H1 (cell line): Measurements from ENCODE around the gene PDZD2. TPM values are rescaled to one million over a fixed set of nuclear protein-coding genes. Genes with fewer than 3 reads are reported as not detected.

Experiments
- CTCF ChIA-PET: fragments of 300-600 bp; sonication (Branson Sonifier 250); formaldehyde crosslinking; loops from one replicate; lab custom pipeline; 2021; ENCODE audit not compliant: partially characterized antibody; lab: Charles Lee
- POLR2A ChIA-PET: fragments of 300-600 bp; sonication (Branson Sonifier 250); formaldehyde crosslinking; loops from one replicate; lab custom pipeline; 2021; ENCODE audit warnings: inconsistent platforms; ENCODE audit not compliant: partially characterized antibody; lab: Charles Lee
- DNase-seq, 2 experiments: peaks; one replicate each; pipeline versions ENCODE4 v3.0.0 to v3.0.0-alpha.2; 2010 to 2022; ENCODE audit warnings: low spot score in 2 of 2, low read depth in 1 of 2, mixed read lengths in 1 of 2
- FAIRE-seq: peaks from 2 replicates; lab custom pipeline; 2011; peaks lifted over from hg19 to GRCh38; lab: Jason Lieb, UNC
- H2AFZ ChIP-seq: 2 replicates; pipeline ENCODE4 v1.8.1; 2012; ENCODE audit warnings: low read length, inconsistent platforms
- H2AK5ac ChIP-seq: 2 replicates; pipeline ENCODE4 v1.6.1; 2013; ENCODE audit warnings: low read depth, low read length
- H2BK120ac ChIP-seq: replicated peaks from 2 replicates; pipeline ENCODE3; 2013; ENCODE audit warnings: low read depth, low read length, inconsistent platforms
- H2BK12ac ChIP-seq: 2 replicates; pipeline ENCODE4 v1.6.1; 2013; ENCODE audit warnings: low read depth, low read length
- H2BK15ac ChIP-seq: 2 replicates; pipeline ENCODE4 v1.6.1; 2013; ENCODE audit warnings: low read length
- H2BK20ac ChIP-seq: 2 replicates; pipeline ENCODE4 v1.6.1; 2013; ENCODE audit warnings: low read length
- H2BK5ac ChIP-seq: 2 replicates; pipeline ENCODE4 v1.6.1; 2013; ENCODE audit warnings: low read depth, low read length
- H3K14ac ChIP-seq: 2 replicates; pipeline ENCODE4 v1.6.1; 2013; ENCODE audit warnings: inconsistent platforms; ENCODE audit not compliant: insufficient read length
- H3K18ac ChIP-seq: 2 replicates; pipeline ENCODE4 v1.6.1; 2013; ENCODE audit warnings: low read length; ENCODE audit errors: extremely low read depth
- H3K23ac ChIP-seq: 2 replicates; pipeline ENCODE4 v1.6.1; 2013; ENCODE audit warnings: inconsistent platforms; ENCODE audit not compliant: insufficient read length
- H3K23me2 ChIP-seq: 2 replicates; pipeline ENCODE4 v1.6.1; 2013; ENCODE audit warnings: low read depth, low read length
- H3K27ac ChIP-seq: 2 replicates; pipeline ENCODE4 v1.6.1; 2011; ENCODE audit warnings: low read depth, low read length, inconsistent platforms
- H3K27me3 ChIP-seq, 4 experiments: replicated peaks in 1 of 4; 1 replicate in 1 of 4; 2 replicates in 3 of 4; pipeline versions ENCODE4 v1.6.1 to v1.8.1; 2011 to 2013; ENCODE audit warnings: low read length in 3 of 4, mild to moderate bottlenecking in 3 of 4, inconsistent platforms in 2 of 4, mixed read lengths in 2 of 4, moderate library complexity in 1 of 4; ENCODE audit not compliant: control insufficient read depth in 3 of 4, insufficient read depth in 3 of 4; ENCODE audit errors: extremely low read depth in 1 of 4
- H3K36me3 ChIP-seq, 4 experiments: 2 replicates each; pipeline versions ENCODE4 v1.6.1 to v1.8.1; 2011 to 2013; ENCODE audit warnings: mild to moderate bottlenecking in 4 of 4, low read length in 3 of 4, moderate library complexity in 2 of 4, control low read depth in 1 of 4, inconsistent platforms in 1 of 4; ENCODE audit not compliant: insufficient read depth in 4 of 4, control insufficient read depth in 2 of 4
- H3K4ac ChIP-seq: replicated peaks from 2 replicates; pipeline ENCODE3; 2013; ENCODE audit warnings: low read length, low read depth, mixed read lengths, inconsistent platforms; ENCODE audit not compliant: insufficient read length
- H3K4me1 ChIP-seq, 4 experiments: replicated peaks in 1 of 4; 1 replicate in 1 of 4; 2 replicates in 3 of 4; pipeline versions ENCODE4 v1.6.1 to v1.8.1; 2011 to 2013; ENCODE audit warnings: low read length in 3 of 4, inconsistent platforms in 2 of 4, mixed read lengths in 1 of 4; ENCODE audit not compliant: insufficient read depth in 4 of 4, control insufficient read depth in 3 of 4
- H3K4me2 ChIP-seq, 2 experiments: 2 replicates each; pipeline versions ENCODE4 v1.6.1 to v1.8.1; 2011 to 2013; ENCODE audit warnings: low read depth in 2 of 2, low read length in 2 of 2, control low read depth in 1 of 2, inconsistent platforms in 1 of 2, mild to moderate bottlenecking in 1 of 2; ENCODE audit not compliant: insufficient read depth in 1 of 2
- H3K4me3 ChIP-seq, 4 experiments: fragments of 200-600, 300-600 bp in 1 of 4; sonication (generic), shearing (Covaris generic), sonication (Bioruptor Twin) in 1 of 4; 2 replicates each; pipeline versions ENCODE4 v1.5.1 to v1.8.1; 2011 to 2016; ENCODE audit warnings: low read length in 4 of 4, low read depth in 3 of 4, control low read depth in 2 of 4, inconsistent platforms in 2 of 4, mild to moderate bottlenecking in 2 of 4, mixed read lengths in 1 of 4, moderate library complexity in 1 of 4; ENCODE audit not compliant: insufficient read depth in 2 of 4; ENCODE audit errors: extremely low read depth in 1 of 4
- H3K56ac ChIP-seq: replicated peaks from 2 replicates; pipeline ENCODE3; 2013; ENCODE audit warnings: low read depth, mild to moderate bottlenecking, mixed read lengths, low read length, inconsistent platforms; ENCODE audit not compliant: insufficient read length
- H3K79me1 ChIP-seq: 2 replicates; pipeline ENCODE4 v1.6.1; 2013; ENCODE audit warnings: low read depth, low read length, control low read depth
- H3K79me2 ChIP-seq, 2 experiments: 2 replicates each; pipeline versions ENCODE4 v1.6.1 to v1.8.1; 2012 to 2013; ENCODE audit warnings: low read length in 2 of 2, mild to moderate bottlenecking in 2 of 2, inconsistent platforms in 1 of 2; ENCODE audit not compliant: insufficient read depth in 2 of 2, control insufficient read depth in 1 of 2
- H3K9ac ChIP-seq, 4 experiments: replicated peaks in 1 of 4; 1 replicate in 1 of 4; 2 replicates in 3 of 4; pipeline versions ENCODE4 v1.6.1 to v1.8.1; 2011 to 2013; ENCODE audit warnings: low read depth in 3 of 4, low read length in 3 of 4, control low read depth in 2 of 4, mild to moderate bottlenecking in 2 of 4, moderate library complexity in 2 of 4, inconsistent platforms in 1 of 4; ENCODE audit errors: extremely low read depth in 1 of 4
- H3K9me3 ChIP-seq, 2 experiments: 2 replicates each; pipeline versions ENCODE4 v1.6.1 to v1.8.1; 2012 to 2013; ENCODE audit warnings: mild to moderate bottlenecking in 2 of 2, moderate library complexity in 2 of 2, control low read depth in 1 of 2, inconsistent platforms in 1 of 2, low read depth in 1 of 2, low read length in 1 of 2, mixed read lengths in 1 of 2; ENCODE audit not compliant: insufficient read depth in 2 of 2
- H4K20me1 ChIP-seq, 2 experiments: replicated peaks in 1 of 2; 2 replicates each; pipeline versions ENCODE3 to v1.8.1; 2011 to 2013; ENCODE audit warnings: inconsistent platforms in 2 of 2, low read length in 2 of 2, mild to moderate bottlenecking in 1 of 2; ENCODE audit not compliant: insufficient read depth in 2 of 2, control insufficient read depth in 1 of 2
- H4K5ac ChIP-seq: 2 replicates; pipeline ENCODE4 v1.6.1; 2013; ENCODE audit warnings: low read length, low read depth, mixed read lengths, inconsistent platforms; ENCODE audit not compliant: insufficient read length
- H4K8ac ChIP-seq: 2 replicates; pipeline ENCODE4 v1.8.0; 2013; ENCODE audit warnings: mild to moderate bottlenecking, moderate library complexity, low read length, inconsistent platforms; ENCODE audit not compliant: insufficient read depth; ENCODE audit errors: extremely low read depth
- H4K91ac ChIP-seq: replicated peaks from 2 replicates; pipeline ENCODE3; 2013; ENCODE audit warnings: low read length, mixed read lengths, inconsistent platforms; ENCODE audit not compliant: insufficient read length
- SIX5 ChIP-seq: IDR thresholded peaks from 2 replicates; pipeline ENCODE4 v1.6.1; 2011; ENCODE audit warnings: mild to moderate bottlenecking, low read depth, low read length
- WGBS, 2 experiments: shearing (Covaris generic) in 1 of 2; methylation state at CpG; one replicate each; pipeline versions ENCODE4 v1.1.6 to v1.1.7; 2013 to 2015; ENCODE audit warnings: low lambda C conversion rate in 2 of 2, mixed read lengths in 2 of 2, inconsistent platforms in 1 of 2, low coverage in 1 of 2, missing lambda C conversion rate in 1 of 2; ENCODE audit not compliant: insufficient replicate concordance in 2 of 2, insufficient coverage in 1 of 2, insufficient read length in 1 of 2; ENCODE audit errors: extremely low coverage in 1 of 2, missing lambda C conversion rate in 1 of 2; 5-methylcytosine and 5-hydroxymethylcytosine counted together
- polyA plus RNA-seq, 7 experiments: library from polyadenylated mRNA; depleted of rRNA in 3 of 7; stranded (reverse) in 5 of 7; unstranded in 2 of 7; fragments of >200 nt in 5 of 7; fragments of 200-250 nt in 2 of 7; gene quantifications; 1 replicate in 5 of 7; 2 replicates in 1 of 7; 4 replicates in 1 of 7; pipeline versions ENCODE4 v1.2.1 to v1.2.3, GENCODE V29; 2011 to 2013; ENCODE audit warnings: missing spikeins in 2 of 7, mixed read lengths in 2 of 7
- total RNA-seq: library from RNA; stranded (reverse); fragmentation: NEBNext Ultra II Directional; extraction: Animal tissue kit (Norgen Biotek cat#: 25700); gene quantifications from 2 replicates; pipeline ENCODE4 v1.2.1, GENCODE V29; 2021
- TF ChIP-seq, protein P1 (sequence below), 3 experiments: IDR thresholded peaks; 1 replicate in 2 of 3; 2 replicates in 1 of 3; pipeline versions ENCODE4 v1.5.1 to v1.6.1; 2011; ENCODE audit warnings: low read length in 3 of 3, mild to moderate bottlenecking in 3 of 3, inconsistent platforms in 2 of 3, low read depth in 1 of 3, moderate library complexity in 1 of 3; ENCODE audit not compliant: insufficient read depth in 1 of 3; ENCODE audit errors: control extremely low read depth in 1 of 3

The PDZD2 gene
- total and polyA plus RNA-seq, 2 of the 8 experiments (the other 6 are each of a cell fraction or from before 2014, with no cell fraction given): 1.2 to 6.8 TPM

DNA sequence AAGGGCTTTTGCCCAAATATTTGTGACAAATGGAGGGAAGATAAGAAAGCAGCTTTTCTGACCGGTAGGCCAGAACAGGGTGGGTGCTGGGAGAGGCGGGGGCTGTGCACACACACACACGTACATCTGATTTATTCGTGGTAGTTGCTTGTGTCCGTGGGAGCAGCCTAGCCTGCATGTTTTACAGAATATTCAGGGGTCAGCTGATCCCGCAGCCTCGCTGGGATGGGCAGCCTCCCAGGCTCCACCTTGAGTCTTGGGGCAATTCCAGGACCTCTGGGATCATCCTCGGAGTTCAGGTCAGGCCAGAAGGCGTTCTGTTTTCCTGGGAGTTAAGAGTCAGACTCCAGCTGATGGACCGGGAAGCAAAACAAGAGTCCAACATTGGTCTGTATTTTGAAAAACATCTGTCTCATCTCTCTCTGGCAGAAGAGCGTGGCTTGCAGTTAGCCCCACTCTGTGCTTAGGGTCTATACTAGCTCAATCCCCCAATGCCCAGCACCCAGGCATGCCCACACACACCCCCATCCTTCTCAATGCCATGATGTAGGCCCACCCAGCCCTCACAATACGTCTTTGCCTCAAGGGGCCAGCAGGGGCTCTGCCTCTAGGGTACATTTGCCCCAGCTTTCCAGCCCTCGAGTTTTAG, 324.6 kb downstream of the PDZD2 start:
- Histone ChIP-seq H2BK12ac (no peak overlapping the region), H3K27me3 (no peaks in the 10 kb centered on the region), H2BK15ac (0 out of 2 replicates have a peak overlapping the region, but pooled peaks have one; percentile 29), H3K56ac (no peak overlapping the region), H4K8ac (no peak overlapping the region), H3K23ac (no peak overlapping the region), H2BK20ac (no peak overlapping the region), H3K79me1 (no peaks in the 10 kb centered on the region), H4K91ac (no peak overlapping the region), H3K27ac (no peak overlapping the region), H3K18ac (no peak overlapping the region), H3K4me1 (peaks cover 0 to 14% (median 5%) of the 10 kb centered on the region in 4 experiments), H2AK5ac (no peak overlapping the region), H2AFZ (no peak overlapping the region), H3K4ac (no peak overlapping the region), H3K14ac (no peak overlapping the region), H4K20me1 (no peaks in the 10 kb centered on the region), H3K79me2 (no peaks in the 10 kb centered on the region), H2BK120ac (no peak overlapping the region), H3K36me3 (no peaks in the 10 kb centered on the region; a peak in 2 of 8 replicates), H3K9ac (no peak overlapping the region), H3K9me3 (no peaks in the 10 kb centered on the region), H3K23me2 (no peaks in the 10 kb centered on the region), H2BK5ac (no peak overlapping the region; the same call in 1 of the 2 replicates), H4K5ac (no peak overlapping the region), H3K4me2 (no peak overlapping the region), H3K4me3 (no peak overlapping the region)
- CTCF ChIA-PET: interaction anchor here (0.9 to 2.6 kb wide), 3 partner anchors 10 to 155 kb away, joined by 3 to 9 read pairs (median 6); no protein-coding TSS in a partner anchor
- TF ChIP-seq SIX5: no peak
- TF ChIP-seq, protein P1, sequence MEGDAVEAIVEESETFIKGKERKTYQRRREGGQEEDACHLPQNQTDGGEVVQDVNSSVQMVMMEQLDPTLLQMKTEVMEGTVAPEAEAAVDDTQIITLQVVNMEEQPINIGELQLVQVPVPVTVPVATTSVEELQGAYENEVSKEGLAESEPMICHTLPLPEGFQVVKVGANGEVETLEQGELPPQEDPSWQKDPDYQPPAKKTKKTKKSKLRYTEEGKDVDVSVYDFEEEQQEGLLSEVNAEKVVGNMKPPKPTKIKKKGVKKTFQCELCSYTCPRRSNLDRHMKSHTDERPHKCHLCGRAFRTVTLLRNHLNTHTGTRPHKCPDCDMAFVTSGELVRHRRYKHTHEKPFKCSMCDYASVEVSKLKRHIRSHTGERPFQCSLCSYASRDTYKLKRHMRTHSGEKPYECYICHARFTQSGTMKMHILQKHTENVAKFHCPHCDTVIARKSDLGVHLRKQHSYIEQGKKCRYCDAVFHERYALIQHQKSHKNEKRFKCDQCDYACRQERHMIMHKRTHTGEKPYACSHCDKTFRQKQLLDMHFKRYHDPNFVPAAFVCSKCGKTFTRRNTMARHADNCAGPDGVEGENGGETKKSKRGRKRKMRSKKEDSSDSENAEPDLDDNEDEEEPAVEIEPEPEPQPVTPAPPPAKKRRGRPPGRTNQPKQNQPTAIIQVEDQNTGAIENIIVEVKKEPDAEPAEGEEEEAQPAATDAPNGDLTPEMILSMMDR (IDR thresholded peaks at IDR 0.05; ENCODE audit: control extremely low read depth in 1 of 3, insufficient read depth in 1 of 3, low read depth in 1 of 3, low read length in 3 of 3): peak in 1 of 3 experiments; percentile 9; a peak in 1 of 4 replicates
- WGBS, 2 experiments: 87% methylated on average over 13 of the region's 13 CpGs; no CpG with 5 or more reads in 1 of the 2 experiments
- DNase-seq (no peak), FAIRE-seq (no peak)
- POLR2A ChIA-PET: no interaction called here
